Measurements from ENCODE around the gene SLC6A6.
A peak's percentile ranks its signal among the peaks of the same experiment; 100 is the strongest.

The SLC6A6 gene

GRCh38 chr3:14422016-14422963, 19.9 kb downstream of the SLC6A6 start:
- no peak for DNase-seq (ENCODE audit: low read depth, low spot score)

- no peak for DNase-seq (ENCODE audit: low read depth, low spot score)
These were observed 20.9 kb downstream of the SLC6A6 start for GRCh38 chr3:14423197-14423743.

GRCh38 chr3:14423963-14424362, 21.6 kb downstream of the SLC6A6 start:
- no peak for DNase-seq (ENCODE audit: low read depth, low spot score)

GRCh38 chr3:14424711-14425580, 22.5 kb downstream of the SLC6A6 start:
- no peak for DNase-seq (ENCODE audit: low read depth, low spot score)

- DNase-seq (ENCODE audit: low read depth, low spot score), result no peak
These were observed 23.3 kb downstream of the SLC6A6 start for GRCh38 chr3:14425581-14426304.

GRCh38 chr3:14426305-14426620, 23.9 kb downstream of the SLC6A6 start:
- DNase-seq (ENCODE audit: low read depth, low spot score), result no peak

GRCh38 chr3:14428087-14429033, 26.0 kb downstream of the SLC6A6 start:
- no peak for DNase-seq (ENCODE audit: low read depth, low spot score)

GRCh38 chr3:14429237-14429636, 26.8 kb downstream of the SLC6A6 start:
- DNase-seq (ENCODE audit: low read depth, low spot score), result no peak

GRCh38 chr3:14429640-14430039, 27.2 kb downstream of the SLC6A6 start:
- no peak for DNase-seq (ENCODE audit: low read depth, low spot score)

- DNase-seq (ENCODE audit: low read depth, low spot score), result no peak
These were observed 27.6 kb downstream of the SLC6A6 start for GRCh38 chr3:14430053-14430452.

GRCh38 chr3:14430706-14431451, 28.5 kb downstream of the SLC6A6 start:
- DNase-seq (ENCODE audit: low read depth, low spot score), result no peak

GRCh38 chr3:14431452-14431916, 29.1 kb downstream of the SLC6A6 start:
- DNase-seq (ENCODE audit: low read depth, low spot score), result no peak

- DNase-seq (ENCODE audit: low read depth, low spot score), result peak; percentile 90
These were observed 29.8 kb downstream of the SLC6A6 start for GRCh38 chr3:14431917-14432834.

- no peak for DNase-seq (ENCODE audit: low read depth, low spot score)
These were observed 30.7 kb downstream of the SLC6A6 start for GRCh38 chr3:14433106-14433505.

GRCh38 chr3:14434126-14434497, 31.7 kb downstream of the SLC6A6 start:
- no peak for DNase-seq (ENCODE audit: low read depth, low spot score)

- no peak for DNase-seq (ENCODE audit: low read depth, low spot score)
These were observed 32.2 kb downstream of the SLC6A6 start for GRCh38 chr3:14434498-14435151.

- no peak for DNase-seq (ENCODE audit: low read depth, low spot score)
These were observed 33.0 kb downstream of the SLC6A6 start for GRCh38 chr3:14435175-14436014.

Data from activated CD4-positive, CD25-positive, alpha-beta regulatory T cell treated with anti-CD3 and anti-CD28 coated beads, Interleukin-2, amount 50 U/mL, for 16 hours (primary cell).